Activated T-cell treated with anti-CD3 and anti-CD28 coated beads, Interleukin-2, amount 50 U/mL, for 72 hours (primary cell): ENCODE results near the gene GMEB2. TPM values are rescaled to one million over a fixed set of nuclear protein-coding genes. Genes with fewer than 3 reads are reported as not detected.

ENCODE experiments used
- ATAC-seq, 2 donors: fragments of 150-1000 bp; cut with Tn5 transposase; replicated peaks in 1 of 2; 2 replicates each; pipeline ENCODE4 v1.10.0; 2021; ENCODE audit warnings: moderate library complexity in 2 of 2, mild to moderate bottlenecking in 1 of 2
- DNase-seq, 2 donors: peaks; one replicate each; pipeline ENCODE4 v3.0.0; 2021 to 2022; ENCODE audit warnings: mixed read lengths in 1 of 2
- H3K27ac Mint-ChIP-seq: one replicate; pipeline ENCODE4 v1.8.0; 2022; ENCODE audit warnings: mild to moderate bottlenecking, moderate library complexity, mixed read lengths
- H3K27me3 Mint-ChIP-seq: one replicate; pipeline ENCODE4 v1.8.0; 2022; ENCODE audit warnings: low read depth, mixed read lengths
- H3K36me3 Mint-ChIP-seq, 2 donors: one replicate each; pipeline ENCODE4 v1.8.0; 2022; ENCODE audit warnings: mixed read lengths in 2 of 2, mild to moderate bottlenecking in 1 of 2; ENCODE audit not compliant: insufficient read depth in 2 of 2
- H3K4me1 Mint-ChIP-seq: one replicate; pipeline ENCODE4 v1.8.0; 2022; ENCODE audit warnings: low read depth, mixed read lengths
- H3K4me3 Mint-ChIP-seq, 2 donors: one replicate each; pipeline ENCODE4 v1.8.0; 2022; ENCODE audit warnings: mild to moderate bottlenecking in 2 of 2, mixed read lengths in 2 of 2, moderate library complexity in 2 of 2
- H3K9me3 Mint-ChIP-seq, 2 donors: one replicate each; pipeline ENCODE4 v1.8.0; 2022; ENCODE audit warnings: mixed read lengths in 2 of 2
- total RNA-seq, 2 donors: library from RNA; stranded (reverse); gene quantifications; one replicate each; pipeline ENCODE4 v1.2.3, GENCODE V29; 2022

GMEB2 gene
- total RNA-seq, 2 donors from 2014 or later, result 17.5 to 22.8 TPM

DNA sequence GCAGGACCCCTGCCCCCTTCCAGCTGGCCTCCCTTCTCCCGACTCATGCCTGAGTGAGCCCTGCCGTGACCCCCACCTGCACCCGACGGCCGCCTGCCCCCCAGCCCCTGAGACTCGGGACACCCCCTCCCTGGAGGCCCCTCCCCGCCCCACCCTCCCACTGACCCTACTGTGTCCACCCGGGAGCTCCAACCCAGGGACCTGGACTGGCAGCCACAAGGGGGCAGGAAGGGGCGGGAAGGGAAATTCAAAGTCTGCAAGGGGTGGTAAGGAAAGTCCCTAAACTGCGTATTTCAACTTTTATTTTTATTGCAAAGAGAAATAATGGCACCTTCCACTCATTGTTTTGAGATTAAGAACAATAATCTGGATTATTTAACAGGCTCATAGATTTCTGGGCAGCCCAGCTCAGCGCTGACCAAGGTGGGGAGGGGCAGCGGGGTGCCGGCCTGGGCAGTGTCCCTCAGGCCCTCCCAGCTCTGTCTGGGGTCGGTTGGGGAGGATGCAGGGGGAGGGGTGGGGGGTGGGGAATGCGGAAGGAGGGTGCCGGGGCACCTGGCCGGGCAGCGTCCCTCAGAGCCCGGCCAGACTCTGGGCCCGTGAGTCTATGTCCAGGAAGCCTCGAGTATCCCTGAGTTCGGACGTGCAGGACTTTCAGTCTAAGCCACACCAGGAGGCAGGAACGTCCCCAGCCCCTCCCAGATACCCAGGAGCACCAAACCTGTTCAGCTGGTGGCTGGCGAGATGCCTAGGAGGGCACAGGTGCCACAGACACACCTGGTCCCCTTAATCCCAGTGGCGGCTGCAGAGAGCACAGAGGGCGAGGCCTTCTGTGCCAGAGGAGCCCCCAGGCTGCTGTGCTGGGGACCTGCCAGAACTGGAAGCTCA, 88.5 kb downstream of the GMEB2 start:
- Mint-ChIP-seq H3K9me3 (no peaks in the 10 kb centered on the region), H3K4me1 (peaks cover 11% of the 10 kb centered on the region), H3K27ac (peak overlapping the region; percentile 89), H3K27me3 (no peaks in the 10 kb centered on the region), H3K36me3 (no peaks in the 10 kb centered on the region), H3K4me3 (peak overlapping the region; percentile 68 to 82)
- DNase-seq (no peak), ATAC-seq (peak; percentile 8 to 14)

Other genes with a start within 250 kb of the GMEB2 start
- under 1 TPM; 0.44 to 0.65 TPM for gene KCNQ2, start 154.4 kb downstream of the GMEB2 start, total RNA-seq
- gene EEF1A2, start 128.0 kb downstream of the GMEB2 start, total RNA-seq, result 1 to 10 TPM in 1 of 2 donors, under 1 TPM in 1; 0.94 to 8.3 TPM
- 100 to 1,000 TPM in 1 of 2 donors, 10 to 100 TPM in 1; 91.0 to 130 TPM for gene PPDPF, start 106.3 kb downstream of the GMEB2 start, total RNA-seq
- 1 to 10 TPM in 1 of 2 donors, under 1 TPM in 1; 0.97 to 1.2 TPM for gene PTK6, start 89.7 kb downstream of the GMEB2 start, total RNA-seq
- gene SRMS, start 79.4 kb downstream of the GMEB2 start, total RNA-seq, result not detected
- under 1 TPM; 0.67 to 0.74 TPM for gene FNDC11, start 72.9 kb downstream of the GMEB2 start, total RNA-seq
- gene HELZ2, start 52.9 kb downstream of the GMEB2 start, total RNA-seq, result 10 to 100 TPM in 1 of 2 donors, 1 to 10 TPM in 1; 8.8 to 31.2 TPM
- gene STMN3, start 26.3 kb upstream of the GMEB2 start, total RNA-seq, result 10 to 100 TPM; 14.4 to 21.8 TPM
- gene RTEL1, start 31.2 kb upstream of the GMEB2 start, total RNA-seq, result 10 to 100 TPM; 26.8 to 34.6 TPM
- gene TNFRSF6B, start 69.6 kb upstream of the GMEB2 start, total RNA-seq, result 1 to 10 TPM; 1.0 to 1.2 TPM
- 10 to 100 TPM; 55.1 to 70.9 TPM for gene ARFRP1, start 80.9 kb upstream of the GMEB2 start, total RNA-seq
- gene ZGPAT, start 80.9 kb upstream of the GMEB2 start, total RNA-seq, result 10 to 100 TPM; 24.3 to 28.0 TPM
- gene LIME1, start 109.6 kb upstream of the GMEB2 start, total RNA-seq, result 10 to 100 TPM; 13.4 to 21.1 TPM
- gene SLC2A4RG, start 112.7 kb upstream of the GMEB2 start, total RNA-seq, result 10 to 100 TPM; 43.5 to 47.0 TPM
- gene ZBTB46, start 204.2 kb upstream of the GMEB2 start, total RNA-seq, result 1 to 10 TPM; 2.7 to 8.2 TPM
- under 1 TPM in 1 of 2 donors, not detected in 1; 0.22 TPM for gene ABHD16B, start 234.4 kb upstream of the GMEB2 start, total RNA-seq
- 10 to 100 TPM; 71.5 to 76.8 TPM for gene TPD52L2, start 238.2 kb upstream of the GMEB2 start, total RNA-seq